ENCODE results near the gene THAP7. TPM values are rescaled to one million over a fixed set of nuclear protein-coding genes. Genes with fewer than 3 reads are reported as not detected.
A peak's percentile ranks its signal among the peaks of the same experiment; 100 is the strongest.

Gene THAP7
- total and polyA plus RNA-seq, 2 of the 13 experiments (the other 11 are each of a cell fraction or from before 2014, with no cell fraction given), result 13.0 to 25.5 TPM

DNA sequence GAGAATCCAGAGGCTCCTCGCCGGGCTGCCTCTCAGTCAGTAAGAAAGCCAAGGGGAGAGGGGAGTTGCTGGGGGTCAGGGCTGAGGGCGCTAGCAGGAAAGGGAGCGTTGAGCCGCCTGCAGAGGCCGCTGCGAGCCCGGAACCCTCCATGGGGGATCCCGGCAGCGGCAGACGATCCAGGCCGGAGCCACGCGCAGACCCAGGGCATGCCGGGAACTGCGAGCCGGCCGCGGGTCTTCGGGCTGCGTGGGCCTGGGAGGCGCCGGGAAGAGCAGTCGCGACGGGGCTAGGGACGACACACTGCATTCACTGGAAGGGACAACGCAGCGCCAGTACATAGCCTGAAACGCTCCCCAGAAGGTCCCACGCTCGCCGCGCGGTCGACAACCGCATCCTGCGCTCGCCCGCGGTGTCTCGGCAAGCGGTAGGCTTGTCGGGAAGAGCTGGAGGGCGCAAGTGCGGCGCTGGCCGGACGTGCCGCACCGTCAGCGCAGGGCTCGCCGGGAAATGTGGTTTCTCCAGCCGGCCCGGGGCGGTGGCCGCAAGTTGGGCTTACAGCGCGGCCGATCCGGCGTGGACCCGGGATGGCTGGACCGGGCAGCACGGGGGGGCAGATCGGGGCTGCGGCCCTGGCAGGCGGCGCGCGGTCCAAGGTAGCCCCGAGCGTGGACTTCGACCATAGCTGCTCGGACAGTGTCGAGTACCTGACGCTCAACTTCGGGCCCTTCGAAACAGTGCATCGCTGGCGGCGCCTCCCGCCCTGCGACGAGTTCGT, 19.9 kb downstream of the THAP7 start, which contains the start of gene LZTR1 (continued):
- TF ChIP-seq, protein P1, sequence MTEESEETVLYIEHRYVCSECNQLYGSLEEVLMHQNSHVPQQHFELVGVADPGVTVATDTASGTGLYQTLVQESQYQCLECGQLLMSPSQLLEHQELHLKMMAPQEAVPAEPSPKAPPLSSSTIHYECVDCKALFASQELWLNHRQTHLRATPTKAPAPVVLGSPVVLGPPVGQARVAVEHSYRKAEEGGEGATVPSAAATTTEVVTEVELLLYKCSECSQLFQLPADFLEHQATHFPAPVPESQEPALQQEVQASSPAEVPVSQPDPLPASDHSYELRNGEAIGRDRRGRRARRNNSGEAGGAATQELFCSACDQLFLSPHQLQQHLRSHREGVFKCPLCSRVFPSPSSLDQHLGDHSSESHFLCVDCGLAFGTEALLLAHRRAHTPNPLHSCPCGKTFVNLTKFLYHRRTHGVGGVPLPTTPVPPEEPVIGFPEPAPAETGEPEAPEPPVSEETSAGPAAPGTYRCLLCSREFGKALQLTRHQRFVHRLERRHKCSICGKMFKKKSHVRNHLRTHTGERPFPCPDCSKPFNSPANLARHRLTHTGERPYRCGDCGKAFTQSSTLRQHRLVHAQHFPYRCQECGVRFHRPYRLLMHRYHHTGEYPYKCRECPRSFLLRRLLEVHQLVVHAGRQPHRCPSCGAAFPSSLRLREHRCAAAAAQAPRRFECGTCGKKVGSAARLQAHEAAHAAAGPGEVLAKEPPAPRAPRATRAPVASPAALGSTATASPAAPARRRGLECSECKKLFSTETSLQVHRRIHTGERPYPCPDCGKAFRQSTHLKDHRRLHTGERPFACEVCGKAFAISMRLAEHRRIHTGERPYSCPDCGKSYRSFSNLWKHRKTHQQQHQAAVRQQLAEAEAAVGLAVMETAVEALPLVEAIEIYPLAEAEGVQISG (CRISPR knock-in tag; IDR thresholded peaks at IDR 0.05), result peak; percentile 97
- TF ChIP-seq SOX6 (IDR thresholded peaks at IDR 0.05) (no peak), SOX6 (CRISPR knock-in tag; IDR thresholded peaks at IDR 0.05) (peak; percentile 78), ZNF703 (CRISPR knock-in tag; IDR thresholded peaks at IDR 0.05; ENCODE audit: borderline replicate concordance) (peak; percentile 96), ZNF3 (CRISPR knock-in tag; IDR thresholded peaks at IDR 0.05) (no peak), SIX1 (CRISPR knock-in tag; IDR thresholded peaks at IDR 0.05; ENCODE audit: borderline replicate concordance) (no peak), MEIS2 (CRISPR knock-in tag; IDR thresholded peaks at IDR 0.05) (peak; percentile 87), ZNF879 (CRISPR knock-in tag; IDR thresholded peaks at IDR 0.05) (peak; percentile 81; the same call in 1 of the 2 replicates), MAFF (IDR thresholded peaks at IDR 0.05; ENCODE audit: low read depth, low read length) (no peak), TBL1XR1 (IDR thresholded peaks at IDR 0.05; ENCODE audit: borderline replicate concordance, low read length, partially characterized antibody) (no peak), NR2F6 (IDR thresholded peaks at IDR 0.05) (no peak), NR2F6 (CRISPR knock-in tag; IDR thresholded peaks at IDR 0.05) (peak; percentile 55; the same call in 1 of the 2 replicates), TEAD3 (CRISPR knock-in tag; optimal IDR thresholded peaks at IDR 0.05; ENCODE audit: borderline replicate concordance) (peak; percentile 88), GPN1 (CRISPR knock-in tag; IDR thresholded peaks at IDR 0.05; ENCODE audit: borderline replicate concordance) (no peak), HOXA3 (CRISPR knock-in tag; IDR thresholded peaks at IDR 0.05) (peak; percentile 86), KMT2A (CRISPR knock-in tag; IDR thresholded peaks at IDR 0.05) (peak; percentile 83), KLF16 (CRISPR knock-in tag; IDR thresholded peaks at IDR 0.05) (peak in 1 of 2 experiments; percentile 91; a peak in 1 of 4 replicates), PLRG1 (conservative IDR thresholded peaks at IDR 0.05) (no peak)
- TF ChIP-seq, protein P2, sequence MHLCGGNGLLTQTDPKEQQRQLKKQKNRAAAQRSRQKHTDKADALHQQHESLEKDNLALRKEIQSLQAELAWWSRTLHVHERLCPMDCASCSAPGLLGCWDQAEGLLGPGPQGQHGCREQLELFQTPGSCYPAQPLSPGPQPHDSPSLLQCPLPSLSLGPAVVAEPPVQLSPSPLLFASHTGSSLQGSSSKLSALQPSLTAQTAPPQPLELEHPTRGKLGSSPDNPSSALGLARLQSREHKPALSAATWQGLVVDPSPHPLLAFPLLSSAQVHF (CRISPR knock-in tag; IDR thresholded peaks at IDR 0.05), result no peak
- TF ChIP-seq, protein P3, sequence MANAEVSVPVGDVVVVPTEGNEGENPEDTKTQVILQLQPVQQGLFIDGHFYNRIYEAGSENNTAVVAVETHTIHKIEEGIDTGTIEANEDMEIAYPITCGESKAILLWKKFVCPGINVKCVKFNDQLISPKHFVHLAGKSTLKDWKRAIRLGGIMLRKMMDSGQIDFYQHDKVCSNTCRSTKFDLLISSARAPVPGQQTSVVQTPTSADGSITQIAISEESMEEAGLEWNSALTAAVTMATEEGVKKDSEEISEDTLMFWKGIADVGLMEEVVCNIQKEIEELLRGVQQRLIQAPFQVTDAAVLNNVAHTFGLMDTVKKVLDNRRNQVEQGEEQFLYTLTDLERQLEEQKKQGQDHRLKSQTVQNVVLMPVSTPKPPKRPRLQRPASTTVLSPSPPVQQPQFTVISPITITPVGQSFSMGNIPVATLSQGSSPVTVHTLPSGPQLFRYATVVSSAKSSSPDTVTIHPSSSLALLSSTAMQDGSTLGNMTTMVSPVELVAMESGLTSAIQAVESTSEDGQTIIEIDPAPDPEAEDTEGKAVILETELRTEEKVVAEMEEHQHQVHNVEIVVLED (CRISPR knock-in tag; IDR thresholded peaks at IDR 0.05; ENCODE audit: borderline replicate concordance), result peak; percentile 99
- TF ChIP-seq, protein P4, sequence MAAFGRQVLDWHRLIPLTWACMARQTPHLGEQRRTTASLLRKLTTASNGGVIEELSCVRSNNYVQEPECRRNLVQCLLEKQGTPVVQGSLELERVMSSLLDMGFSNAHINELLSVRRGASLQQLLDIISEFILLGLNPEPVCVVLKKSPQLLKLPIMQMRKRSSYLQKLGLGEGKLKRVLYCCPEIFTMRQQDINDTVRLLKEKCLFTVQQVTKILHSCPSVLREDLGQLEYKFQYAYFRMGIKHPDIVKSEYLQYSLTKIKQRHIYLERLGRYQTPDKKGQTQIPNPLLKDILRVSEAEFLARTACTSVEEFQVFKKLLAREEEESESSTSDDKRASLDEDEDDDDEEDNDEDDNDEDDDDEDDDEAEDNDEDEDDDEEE (CRISPR knock-in tag; IDR thresholded peaks at IDR 0.05), result peak; percentile 85; the same call in 1 of the 2 replicates
- TF ChIP-seq, protein P5, sequence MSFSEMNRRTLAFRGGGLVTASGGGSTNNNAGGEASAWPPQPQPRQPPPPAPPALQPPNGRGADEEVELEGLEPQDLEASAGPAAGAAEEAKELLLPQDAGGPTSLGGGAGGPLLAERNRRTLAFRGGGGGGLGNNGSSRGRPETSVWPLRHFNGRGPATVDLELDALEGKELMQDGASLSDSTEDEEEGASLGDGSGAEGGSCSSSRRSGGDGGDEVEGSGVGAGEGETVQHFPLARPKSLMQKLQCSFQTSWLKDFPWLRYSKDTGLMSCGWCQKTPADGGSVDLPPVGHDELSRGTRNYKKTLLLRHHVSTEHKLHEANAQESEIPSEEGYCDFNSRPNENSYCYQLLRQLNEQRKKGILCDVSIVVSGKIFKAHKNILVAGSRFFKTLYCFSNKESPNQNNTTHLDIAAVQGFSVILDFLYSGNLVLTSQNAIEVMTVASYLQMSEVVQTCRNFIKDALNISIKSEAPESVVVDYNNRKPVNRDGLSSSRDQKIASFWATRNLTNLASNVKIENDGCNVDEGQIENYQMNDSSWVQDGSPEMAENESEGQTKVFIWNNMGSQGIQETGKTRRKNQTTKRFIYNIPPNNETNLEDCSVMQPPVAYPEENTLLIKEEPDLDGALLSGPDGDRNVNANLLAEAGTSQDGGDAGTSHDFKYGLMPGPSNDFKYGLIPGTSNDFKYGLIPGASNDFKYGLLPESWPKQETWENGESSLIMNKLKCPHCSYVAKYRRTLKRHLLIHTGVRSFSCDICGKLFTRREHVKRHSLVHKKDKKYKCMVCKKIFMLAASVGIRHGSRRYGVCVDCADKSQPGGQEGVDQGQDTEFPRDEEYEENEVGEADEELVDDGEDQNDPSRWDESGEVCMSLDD (CRISPR knock-in tag; IDR thresholded peaks at IDR 0.05; ENCODE audit: borderline replicate concordance), result peak; percentile 92
